SU-DHL-6 (cell line): ENCODE data around the gene PDPN.

Experiments used
- H2AFZ ChIP-seq: fragments of 200-600 bp; sonication (generic); 2 replicates; pipeline ENCODE4 v1.6.1; 2014; ENCODE audit warnings: low read depth, mild to moderate bottlenecking, moderate library complexity, mixed read lengths, antibody characterized with exemption, low read length; ENCODE audit not compliant: severe bottlenecking
- H3F3A ChIP-seq: fragments of 200-600 bp; shearing (Covaris generic); 2 replicates; pipeline ENCODE4 v1.6.0; 2016; ENCODE audit warnings: antibody characterized with exemption, mild to moderate bottlenecking; ENCODE audit not compliant: insufficient read depth
- H3K27ac ChIP-seq: fragments of 200-600 bp; sonication (generic); 2 replicates; pipeline ENCODE4 v1.5.1; 2016; ENCODE audit warnings: low read depth, mild to moderate bottlenecking, low read length, moderate library complexity, mixed read lengths
- H3K27me3 ChIP-seq: fragments of 200-600 bp; sonication (generic), shearing (Covaris generic); 2 replicates; pipeline ENCODE4 v1.6.0; 2014; ENCODE audit warnings: mild to moderate bottlenecking, low read length
- H3K36me3 ChIP-seq: fragments of 200-600 bp; sonication (generic); 2 replicates; pipeline ENCODE4 v1.6.1; 2014; ENCODE audit warnings: mild to moderate bottlenecking, low read length, mixed read lengths
- H3K4me2 ChIP-seq: fragments of 300-600, 200-600 bp; shearing (Covaris generic), sonication (generic); 2 replicates; pipeline ENCODE4 v1.6.0; 2014; ENCODE audit warnings: low read length, low read depth, mild to moderate bottlenecking; ENCODE audit not compliant: poor library complexity, severe bottlenecking
- H3K4me3 ChIP-seq: fragments of 200-600 bp; sonication (generic); 2 replicates; pipeline ENCODE4 v1.5.1; 2014; ENCODE audit warnings: antibody characterized with exemption, low read length, mild to moderate bottlenecking, mixed read lengths; ENCODE audit not compliant: insufficient read depth, poor library complexity, severe bottlenecking
- H3K79me2 ChIP-seq: fragments of 200-600 bp; sonication (generic); 2 replicates; pipeline ENCODE4 v1.6.1; 2014; ENCODE audit warnings: mild to moderate bottlenecking, low read length, moderate library complexity; ENCODE audit not compliant: insufficient read depth
- H3K9ac ChIP-seq: fragments of 200-600 bp; sonication (generic); 2 replicates; pipeline ENCODE4 v1.7.0; 2014; ENCODE audit warnings: mild to moderate bottlenecking, low read length
- H3K9me2 ChIP-seq: fragments of 200-600 bp; sonication (generic); replicated peaks from 2 replicates; pipeline ENCODE4 v1.6.1; 2014; ENCODE audit warnings: low read length; ENCODE audit not compliant: insufficient read depth
- H3K9me3 ChIP-seq: fragments of 200-600 bp; sonication (generic); 2 replicates; pipeline ENCODE4 v1.6.1; 2014; ENCODE audit warnings: low read length, mixed read lengths; ENCODE audit not compliant: insufficient read depth
- H4K20me1 ChIP-seq: fragments of 200-600 bp; sonication (generic); 2 replicates; pipeline ENCODE4 v1.6.1; 2014; ENCODE audit warnings: low read depth, mild to moderate bottlenecking, antibody characterized with exemption, low read length, moderate library complexity, mixed read lengths
- EZH2phosphoT487 ChIP-seq: fragments of 200-600 bp; sonication (generic), shearing (Covaris generic); conservative IDR thresholded peaks from 2 replicates; pipeline ENCODE4 v1.6.1; 2018; ENCODE audit warnings: mild to moderate bottlenecking, antibody characterized with exemption, low read length, moderate library complexity, mixed read lengths
- TF ChIP-seq, protein P1 (sequence below): fragments of 200-600 bp; sonication (generic); IDR thresholded peaks from one replicate; pipeline ENCODE4 v1.5.1; 2017; ENCODE audit warnings: antibody characterized with exemption, mild to moderate bottlenecking, low read length, moderate library complexity; ENCODE audit not compliant: insufficient read depth, poor library complexity, severe bottlenecking

The PDPN gene

DNA sequence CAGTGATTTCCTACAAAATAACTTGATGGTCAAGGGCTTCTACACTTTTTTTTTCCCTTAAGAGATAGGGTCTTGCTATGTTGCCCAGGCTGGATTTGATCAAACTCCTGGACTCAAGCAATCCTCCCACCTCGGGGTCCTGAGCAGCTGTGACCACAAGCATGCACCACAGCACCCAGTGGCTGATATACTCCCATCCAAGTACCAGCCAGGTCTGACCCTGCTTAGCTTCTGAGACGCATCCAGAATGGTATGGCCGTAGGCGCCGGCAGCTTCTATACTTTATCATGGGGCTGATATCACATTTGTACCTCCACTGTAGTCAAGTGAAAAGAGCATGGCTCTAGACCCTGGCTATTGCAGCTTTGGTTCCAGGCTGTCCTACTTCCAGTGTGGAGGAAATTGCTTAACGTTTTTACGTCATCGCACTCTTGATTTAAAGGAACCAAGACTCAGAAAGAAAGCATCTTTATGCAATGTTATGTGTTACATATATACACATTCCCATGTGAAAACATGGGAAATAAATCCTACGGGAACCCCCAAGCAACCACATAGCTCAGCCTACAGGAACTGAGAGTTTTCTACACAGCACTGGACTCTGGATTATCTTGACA, 39.5 kb downstream of the PDPN start:
- no peaks in the 10 kb centered on the region for H3K79me2 ChIP-seq
- TF ChIP-seq, protein P1, sequence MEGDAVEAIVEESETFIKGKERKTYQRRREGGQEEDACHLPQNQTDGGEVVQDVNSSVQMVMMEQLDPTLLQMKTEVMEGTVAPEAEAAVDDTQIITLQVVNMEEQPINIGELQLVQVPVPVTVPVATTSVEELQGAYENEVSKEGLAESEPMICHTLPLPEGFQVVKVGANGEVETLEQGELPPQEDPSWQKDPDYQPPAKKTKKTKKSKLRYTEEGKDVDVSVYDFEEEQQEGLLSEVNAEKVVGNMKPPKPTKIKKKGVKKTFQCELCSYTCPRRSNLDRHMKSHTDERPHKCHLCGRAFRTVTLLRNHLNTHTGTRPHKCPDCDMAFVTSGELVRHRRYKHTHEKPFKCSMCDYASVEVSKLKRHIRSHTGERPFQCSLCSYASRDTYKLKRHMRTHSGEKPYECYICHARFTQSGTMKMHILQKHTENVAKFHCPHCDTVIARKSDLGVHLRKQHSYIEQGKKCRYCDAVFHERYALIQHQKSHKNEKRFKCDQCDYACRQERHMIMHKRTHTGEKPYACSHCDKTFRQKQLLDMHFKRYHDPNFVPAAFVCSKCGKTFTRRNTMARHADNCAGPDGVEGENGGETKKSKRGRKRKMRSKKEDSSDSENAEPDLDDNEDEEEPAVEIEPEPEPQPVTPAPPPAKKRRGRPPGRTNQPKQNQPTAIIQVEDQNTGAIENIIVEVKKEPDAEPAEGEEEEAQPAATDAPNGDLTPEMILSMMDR: no peak
- TF ChIP-seq EZH2phosphoT487: no peak
- no peak overlapping the region for H2AFZ ChIP-seq
- H3K9me2 ChIP-seq: no peaks in the 10 kb centered on the region
- no peaks in the 10 kb centered on the region for H3F3A ChIP-seq
- H3K27ac ChIP-seq: no peak overlapping the region
- no peak overlapping the region for H3K4me2 ChIP-seq
- H4K20me1 ChIP-seq: no peaks in the 10 kb centered on the region
- H3K4me3 ChIP-seq: no peak overlapping the region
- H3K27me3 ChIP-seq: no peaks in the 10 kb centered on the region
- H3K36me3 ChIP-seq: no peaks in the 10 kb centered on the region
- H3K9ac ChIP-seq: no peak overlapping the region
- no peaks in the 10 kb centered on the region for H3K9me3 ChIP-seq

DNA sequence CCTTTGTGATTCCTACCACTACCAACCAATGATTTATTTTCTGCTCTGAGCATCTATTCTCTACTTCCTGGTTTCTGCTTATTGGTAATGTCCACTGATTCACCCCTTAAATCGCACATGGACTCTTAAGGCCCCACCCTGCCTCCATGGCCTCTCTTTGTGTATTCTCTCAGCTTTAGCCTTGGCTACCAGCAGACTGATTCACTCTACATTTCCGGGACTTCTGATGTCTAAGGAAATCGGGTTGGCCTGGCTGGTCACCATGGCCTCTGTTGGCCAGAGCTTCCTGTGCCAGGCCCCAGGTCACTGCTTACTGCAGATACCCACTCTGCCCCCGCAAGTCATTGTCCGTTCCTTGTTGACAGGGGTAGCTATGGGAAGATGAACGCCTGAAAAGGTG, 40.9 kb downstream of the PDPN start:
- H3K36me3 ChIP-seq: no peaks in the 10 kb centered on the region
- H3K4me3 ChIP-seq: no peak overlapping the region
- H3K79me2 ChIP-seq: no peaks in the 10 kb centered on the region
- H3F3A ChIP-seq: no peaks in the 10 kb centered on the region
- TF ChIP-seq, protein P1: no peak
- no peak for TF ChIP-seq EZH2phosphoT487
- H3K9me3 ChIP-seq: no peaks in the 10 kb centered on the region
- no peaks in the 10 kb centered on the region for H4K20me1 ChIP-seq
- H3K9me2 ChIP-seq: no peaks in the 10 kb centered on the region
- no peaks in the 10 kb centered on the region for H3K27me3 ChIP-seq
- no peak overlapping the region for H3K9ac ChIP-seq
- no peak overlapping the region for H2AFZ ChIP-seq
- no peak overlapping the region for H3K4me2 ChIP-seq
- no peak overlapping the region for H3K27ac ChIP-seq

DNA sequence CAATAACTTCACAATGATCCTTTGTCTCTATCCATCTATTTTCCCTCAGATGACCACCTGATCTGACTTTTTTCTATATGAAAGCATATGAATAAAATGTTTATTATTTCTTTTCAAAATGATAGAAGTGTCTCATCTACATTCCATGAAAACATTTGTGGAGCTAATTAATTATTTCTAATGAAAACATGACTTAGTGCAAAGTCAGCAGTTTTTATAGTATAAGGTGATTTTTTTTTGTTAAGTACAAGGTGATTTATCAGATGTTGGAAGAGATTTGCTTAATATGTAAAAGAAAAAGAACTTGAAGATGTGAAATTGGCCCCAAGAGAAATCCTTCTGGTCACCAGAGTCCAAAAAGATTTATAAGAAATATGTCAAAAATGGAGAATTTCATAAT, 43.5 kb downstream of the PDPN start:
- Histone ChIP-seq H3F3A (no peaks in the 10 kb centered on the region), H3K79me2 (no peaks in the 10 kb centered on the region), H3K27me3 (no peaks in the 10 kb centered on the region), H3K4me2 (no peak overlapping the region), H3K4me3 (no peak overlapping the region), H3K36me3 (no peaks in the 10 kb centered on the region), H3K27ac (no peak overlapping the region), H3K9me2 (no peaks in the 10 kb centered on the region), H4K20me1 (no peaks in the 10 kb centered on the region), H3K9ac (no peak overlapping the region), H2AFZ (no peak overlapping the region), H3K9me3 (no peaks in the 10 kb centered on the region)
- TF ChIP-seq EZH2phosphoT487: no peak
- TF ChIP-seq, protein P1: no peak
